Neural progenitor cell (in vitro differentiated cells): ENCODE measurements around the gene HIVEP2. TPM values are rescaled to one million over a fixed set of nuclear protein-coding genes. Genes with fewer than 3 reads are reported as not detected.

ENCODE experiments used
- DNase-seq: peaks from one replicate; pipeline ENCODE4 v3.0.0-alpha.2; 2016; ENCODE audit warnings: low spot score
- H2AFZ ChIP-seq: fragments of 200-600 bp; sonication (generic); replicated peaks from 2 replicates; pipeline ENCODE4 v1.6.1; 2016; ENCODE audit warnings: antibody characterized with exemption
- H3F3A ChIP-seq: fragments of 200-600 bp; sonication (generic); 2 replicates; pipeline ENCODE4 v1.6.1; 2016; ENCODE audit warnings: antibody characterized with exemption, low read depth
- H3K27ac ChIP-seq: fragments of 200-600 bp; sonication (generic); 2 replicates; pipeline ENCODE4 v1.5.1; 2016; ENCODE audit warnings: mild to moderate bottlenecking
- H3K27me3 ChIP-seq: fragments of 200-600 bp; sonication (generic); 2 replicates; pipeline ENCODE4 v1.6.1; 2016; ENCODE audit warnings: mild to moderate bottlenecking, moderate library complexity
- H3K36me3 ChIP-seq: fragments of 200-600 bp; sonication (generic); 2 replicates; pipeline ENCODE4 v1.5.1; 2016
- H3K4me1 ChIP-seq: fragments of 200-600 bp; sonication (generic); 2 replicates; pipeline ENCODE4 v1.6.1; 2016; ENCODE audit warnings: mixed run types
- H3K4me2 ChIP-seq: fragments of 200-600 bp; sonication (generic); 2 replicates; pipeline ENCODE4 v1.6.1; 2016
- H3K4me3 ChIP-seq: fragments of 200-600 bp; sonication (generic); 2 replicates; pipeline ENCODE4 v1.5.1; 2016
- H3K79me2 ChIP-seq: fragments of 200-600 bp; sonication (generic); 2 replicates; pipeline ENCODE4 v1.6.1; 2016; ENCODE audit warnings: low read depth
- H3K9ac ChIP-seq: fragments of 200-600 bp; sonication (generic); 2 replicates; pipeline ENCODE4 v1.6.1; 2016
- H3K9me3 ChIP-seq: fragments of 200-600 bp; sonication (generic); 2 replicates; pipeline ENCODE4 v1.5.1; 2016; ENCODE audit warnings: low read depth
- H4K20me1 ChIP-seq: fragments of 200-600 bp; sonication (generic); 2 replicates; pipeline ENCODE4 v1.6.1; 2016; ENCODE audit warnings: low read depth
- H3K27ac Mint-ChIP-seq: 3 replicates; pipeline ENCODE4 v1.8.0; 2021; ENCODE audit warnings: mixed read lengths
- H3K27me3 Mint-ChIP-seq: 2 replicates; pipeline ENCODE4 v1.8.0; 2022; ENCODE audit warnings: low read depth, mild to moderate bottlenecking, inconsistent platforms, moderate library complexity, mixed read lengths; ENCODE audit not compliant: insufficient read depth
- H3K36me3 Mint-ChIP-seq: 3 replicates; pipeline ENCODE4 v1.8.0; 2021; ENCODE audit warnings: mixed read lengths
- H3K4me1 Mint-ChIP-seq: 3 replicates; pipeline ENCODE4 v1.8.0; 2021; ENCODE audit warnings: mixed read lengths
- H3K4me3 Mint-ChIP-seq: 3 replicates; pipeline ENCODE4 v1.8.0; 2021; ENCODE audit warnings: mild to moderate bottlenecking, moderate library complexity, mixed read lengths
- H3K9me3 Mint-ChIP-seq: 3 replicates; pipeline ENCODE4 v1.8.0; 2020; ENCODE audit warnings: mixed read lengths
- EZH2 ChIP-seq: fragments of 200-600 bp; sonication (generic); IDR thresholded peaks from 2 replicates; pipeline ENCODE4 v1.6.1; 2017; ENCODE audit warnings: antibody characterized with exemption, mild to moderate bottlenecking, moderate library complexity
- EZH2phosphoT487 ChIP-seq: fragments of 200-600 bp; sonication (generic); IDR thresholded peaks from 2 replicates; pipeline ENCODE4 v1.6.1; 2017; ENCODE audit warnings: antibody characterized with exemption
- total RNA-seq: library from RNA; depleted of rRNA; stranded (reverse); fragments of >200 nt; gene quantifications from 2 replicates; pipeline ENCODE4 v1.2.3, GENCODE V29; 2015; ENCODE audit warnings: low replicate concordance
- TF ChIP-seq, protein P1 (sequence below): fragments of 200-600 bp; sonication (generic); IDR thresholded peaks from 2 replicates; pipeline ENCODE4 v1.5.1; 2017; ENCODE audit warnings: antibody characterized with exemption, mild to moderate bottlenecking

The HIVEP2 gene
- total RNA-seq, 1 donor from 2014 or later = 2.1 TPM

DNA sequence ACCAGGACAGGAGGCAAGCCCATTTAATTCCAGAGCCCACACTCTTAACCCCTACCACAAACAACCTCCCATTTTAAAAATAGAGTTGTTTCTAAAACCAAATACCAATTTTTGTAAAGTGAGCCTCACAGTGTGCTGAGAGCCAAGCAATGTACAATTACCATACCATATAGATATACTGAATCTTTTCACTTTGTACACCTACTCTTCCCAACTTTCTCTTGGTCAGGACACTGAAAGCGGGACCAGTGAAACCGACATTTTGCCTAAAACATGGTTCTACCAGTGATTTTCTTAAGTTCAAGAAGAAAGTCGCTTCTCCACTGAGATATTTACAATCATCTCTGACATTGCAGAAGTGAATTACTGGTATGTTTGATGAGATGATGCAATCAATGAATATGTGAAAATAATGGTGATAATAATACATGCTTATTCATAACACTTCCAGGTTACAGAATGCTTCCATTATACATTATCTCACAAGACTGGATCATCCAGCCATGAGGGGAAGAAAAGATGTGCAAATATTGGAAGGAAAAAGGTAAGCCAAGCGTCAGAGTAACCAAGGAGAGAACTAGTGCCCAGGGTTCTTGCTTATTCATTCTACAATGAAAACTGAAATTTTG, 74.1 kb downstream of the HIVEP2 start:
- no peaks in the 10 kb centered on the region for H3K79me2 ChIP-seq
- H3K9me3 Mint-ChIP-seq = no peaks in the 10 kb centered on the region
- H3K27ac Mint-ChIP-seq = no peak overlapping the region

DNA sequence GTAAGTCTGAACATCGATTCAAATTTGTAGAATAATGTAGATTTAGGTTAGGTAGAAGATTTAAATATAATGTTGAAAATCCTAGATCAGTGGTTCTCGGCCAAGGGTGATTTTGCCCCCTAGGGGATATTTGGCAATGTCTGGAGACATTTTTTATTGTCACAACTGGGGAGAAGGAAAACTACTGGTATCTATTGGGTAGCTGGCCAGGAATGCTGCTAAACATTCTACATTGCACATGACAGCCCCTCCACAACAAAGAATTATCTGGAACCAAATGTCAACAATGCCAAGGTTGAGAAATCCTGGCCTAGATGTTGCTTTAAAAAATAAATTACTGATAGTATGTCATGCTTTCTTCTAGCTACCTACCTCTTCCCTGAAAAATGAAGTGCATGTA, 76.1 kb downstream of the HIVEP2 start:
- Histone ChIP-seq H3K79me2 (no peaks in the 10 kb centered on the region), H3K4me3 (no peak overlapping the region), H2AFZ (no peak overlapping the region), H3K4me1 (no peaks in the 10 kb centered on the region), H3K4me2 (no peak overlapping the region), H3F3A (no peaks in the 10 kb centered on the region), H4K20me1 (no peaks in the 10 kb centered on the region), H3K9me3 (no peaks in the 10 kb centered on the region), H3K27me3 (no peaks in the 10 kb centered on the region), H3K27ac (no peak overlapping the region), H3K36me3 (no peaks in the 10 kb centered on the region), H3K9ac (no peak overlapping the region)
- TF ChIP-seq EZH2phosphoT487 = no peak
- TF ChIP-seq, protein P1, sequence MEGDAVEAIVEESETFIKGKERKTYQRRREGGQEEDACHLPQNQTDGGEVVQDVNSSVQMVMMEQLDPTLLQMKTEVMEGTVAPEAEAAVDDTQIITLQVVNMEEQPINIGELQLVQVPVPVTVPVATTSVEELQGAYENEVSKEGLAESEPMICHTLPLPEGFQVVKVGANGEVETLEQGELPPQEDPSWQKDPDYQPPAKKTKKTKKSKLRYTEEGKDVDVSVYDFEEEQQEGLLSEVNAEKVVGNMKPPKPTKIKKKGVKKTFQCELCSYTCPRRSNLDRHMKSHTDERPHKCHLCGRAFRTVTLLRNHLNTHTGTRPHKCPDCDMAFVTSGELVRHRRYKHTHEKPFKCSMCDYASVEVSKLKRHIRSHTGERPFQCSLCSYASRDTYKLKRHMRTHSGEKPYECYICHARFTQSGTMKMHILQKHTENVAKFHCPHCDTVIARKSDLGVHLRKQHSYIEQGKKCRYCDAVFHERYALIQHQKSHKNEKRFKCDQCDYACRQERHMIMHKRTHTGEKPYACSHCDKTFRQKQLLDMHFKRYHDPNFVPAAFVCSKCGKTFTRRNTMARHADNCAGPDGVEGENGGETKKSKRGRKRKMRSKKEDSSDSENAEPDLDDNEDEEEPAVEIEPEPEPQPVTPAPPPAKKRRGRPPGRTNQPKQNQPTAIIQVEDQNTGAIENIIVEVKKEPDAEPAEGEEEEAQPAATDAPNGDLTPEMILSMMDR = no peak
- no peak for TF ChIP-seq EZH2
- Mint-ChIP-seq H3K36me3 (no peaks in the 10 kb centered on the region), H3K4me1 (peaks cover 8% of the 10 kb centered on the region), H3K27ac (no peak overlapping the region), H3K4me3 (no peak overlapping the region), H3K9me3 (no peaks in the 10 kb centered on the region), H3K27me3 (no peaks in the 10 kb centered on the region)
- no peak for DNase-seq

More for the DNA sequence above, 74.1 kb downstream of the HIVEP2 start:
- H3K27me3 Mint-ChIP-seq = no peaks in the 10 kb centered on the region
- Histone ChIP-seq H2AFZ (no peak overlapping the region), H3K27me3 (no peaks in the 10 kb centered on the region), H3K4me1 (no peaks in the 10 kb centered on the region), H3K36me3 (no peaks in the 10 kb centered on the region), H3K9me3 (no peaks in the 10 kb centered on the region), H3K9ac (no peak overlapping the region), H4K20me1 (no peaks in the 10 kb centered on the region), H3F3A (no peaks in the 10 kb centered on the region), H3K27ac (no peak overlapping the region), H3K4me3 (no peak overlapping the region), H3K4me2 (no peak overlapping the region)
- TF ChIP-seq EZH2 (no peak), EZH2phosphoT487 (no peak)
- TF ChIP-seq, protein P1 = no peak
- no peak for DNase-seq
- no peaks in the 10 kb centered on the region for H3K36me3 Mint-ChIP-seq
- H3K4me3 Mint-ChIP-seq = no peak overlapping the region
- H3K4me1 Mint-ChIP-seq = peaks cover 5% of the 10 kb centered on the region

DNA sequence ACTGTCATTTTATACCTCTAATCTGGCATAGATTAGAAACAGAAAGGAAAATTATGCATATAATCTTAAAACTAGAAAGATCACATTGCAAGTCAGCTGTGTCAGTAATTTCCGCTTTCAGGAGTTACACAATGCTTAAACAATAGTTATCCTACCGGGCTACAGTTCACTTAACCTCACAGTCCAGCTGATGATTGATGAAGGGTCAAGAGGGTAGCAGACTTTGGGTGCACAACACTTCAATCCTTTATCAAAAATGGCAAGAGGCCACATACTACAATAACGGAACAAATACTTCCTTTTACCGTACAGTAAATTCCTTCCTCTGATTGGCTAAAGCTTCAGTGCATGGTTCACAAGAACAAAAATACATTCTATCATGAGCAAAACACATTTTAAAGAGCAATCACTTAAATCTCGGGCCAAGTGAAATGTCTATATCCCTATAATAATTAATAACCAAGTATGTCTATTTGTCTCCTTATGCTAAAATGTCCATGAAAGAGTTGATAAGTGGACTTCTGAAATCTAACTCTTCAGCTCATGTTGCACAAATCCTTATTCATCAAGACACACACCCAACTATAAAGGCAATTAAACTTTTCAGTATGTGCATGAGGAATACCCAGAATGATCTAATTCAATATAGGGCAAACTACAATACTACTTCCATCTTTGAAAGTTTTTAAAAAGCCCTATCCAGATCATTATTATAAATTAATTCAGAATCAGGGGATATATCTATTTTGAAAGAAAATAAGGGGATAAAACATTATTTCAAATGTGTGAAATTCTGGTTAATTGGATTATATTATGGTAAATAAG, 76.8 kb downstream of the HIVEP2 start:
- peaks cover 14% of the 10 kb centered on the region for H3K4me1 Mint-ChIP-seq
- no peaks in the 10 kb centered on the region for H4K20me1 ChIP-seq
- H3K27ac ChIP-seq = no peak overlapping the region
- no peaks in the 10 kb centered on the region for H3K9me3 Mint-ChIP-seq
- H3K36me3 ChIP-seq = no peaks in the 10 kb centered on the region
- H3K79me2 ChIP-seq = no peaks in the 10 kb centered on the region
- H3K27me3 Mint-ChIP-seq = no peaks in the 10 kb centered on the region
- no peak for TF ChIP-seq EZH2phosphoT487
- TF ChIP-seq EZH2 = no peak
- TF ChIP-seq, protein P1 = no peak
- DNase-seq = no peak
- H3K9me3 ChIP-seq = no peaks in the 10 kb centered on the region
- no peaks in the 10 kb centered on the region for H3K27me3 ChIP-seq
- no peaks in the 10 kb centered on the region for H3K36me3 Mint-ChIP-seq
- no peak overlapping the region for H3K4me3 Mint-ChIP-seq
- no peak overlapping the region for H3K9ac ChIP-seq
- no peak overlapping the region for H3K4me3 ChIP-seq
- H3K27ac Mint-ChIP-seq = peak overlapping the region; percentile 3
- no peak overlapping the region for H3K4me2 ChIP-seq
- H3K4me1 ChIP-seq = no peaks in the 10 kb centered on the region
- H3F3A ChIP-seq = no peaks in the 10 kb centered on the region
- no peak overlapping the region for H2AFZ ChIP-seq
